Keratinocyte (primary cell): ENCODE measurements around the gene C2CD3. TPM values are rescaled to one million over a fixed set of nuclear protein-coding genes. Genes with fewer than 3 reads are reported as not detected.

Source experiments
- DNase-seq: peaks from one replicate; pipeline ENCODE4 v3.0.0-alpha.2; 2011; ENCODE audit warnings: low read depth, missing footprints, low spot score
- FAIRE-seq: peaks from 2 replicates; lab custom pipeline; 2011; peaks lifted over from hg19 to GRCh38; lab: Jason Lieb, UNC
- H2AFZ ChIP-seq: 2 replicates; pipeline ENCODE4 v1.6.0; 2012; ENCODE audit warnings: low read length, control low read depth, inconsistent platforms; ENCODE audit not compliant: control insufficient read depth
- H3K27ac ChIP-seq: 2 replicates; pipeline ENCODE4 v1.5.1; 2011; ENCODE audit warnings: low read length; ENCODE audit not compliant: control insufficient read depth, insufficient read depth
- H3K27me3 ChIP-seq: 3 replicates; pipeline ENCODE4 v1.6.0; 2011; ENCODE audit warnings: low read length; ENCODE audit not compliant: control insufficient read depth, insufficient read depth; ENCODE audit errors: extremely low read depth
- H3K36me3 ChIP-seq, 2 experiments: 2 replicates in 1 of 2; 3 replicates in 1 of 2; pipeline ENCODE4 v1.5.1; 2011; ENCODE audit warnings: low read length in 2 of 2, mild to moderate bottlenecking in 1 of 2; ENCODE audit not compliant: control insufficient read depth in 2 of 2, insufficient read depth in 2 of 2; ENCODE audit errors: extremely low read depth in 1 of 2
- H3K4me1 ChIP-seq: 3 replicates; pipeline ENCODE4 v1.5.1; 2011; ENCODE audit warnings: low read length; ENCODE audit not compliant: control insufficient read depth, insufficient read depth; ENCODE audit errors: extremely low read depth
- H3K4me2 ChIP-seq: 3 replicates; pipeline ENCODE4 v1.6.0; 2011; ENCODE audit warnings: low read depth, low read length; ENCODE audit not compliant: control insufficient read depth, insufficient read depth; ENCODE audit errors: extremely low read depth
- H3K4me3 ChIP-seq, 3 experiments: fragments of 200-600 bp in 1 of 3; sonication (generic) in 1 of 3; 2 replicates in 2 of 3; 3 replicates in 1 of 3; pipeline ENCODE4 v1.5.1; 2011 to 2016; ENCODE audit warnings: low read length in 3 of 3, mild to moderate bottlenecking in 3 of 3, control low read depth in 2 of 3, inconsistent platforms in 1 of 3, low read depth in 1 of 3, mixed read lengths in 1 of 3, mixed run types in 1 of 3, moderate library complexity in 1 of 3; ENCODE audit not compliant: control insufficient read depth in 2 of 3, insufficient read depth in 2 of 3; ENCODE audit errors: extremely low read depth in 1 of 3
- H3K79me2 ChIP-seq: 2 replicates; pipeline ENCODE4 v1.6.0; 2012; ENCODE audit warnings: low read length; ENCODE audit not compliant: control insufficient read depth, insufficient read depth
- H3K9ac ChIP-seq: 3 replicates; pipeline ENCODE4 v1.6.0; 2011; ENCODE audit warnings: low read length; ENCODE audit not compliant: control insufficient read depth, insufficient read depth; ENCODE audit errors: extremely low read depth
- H3K9me1 ChIP-seq: 3 replicates; pipeline ENCODE4 v1.6.0; 2011; ENCODE audit warnings: low read length; ENCODE audit not compliant: control insufficient read depth, insufficient read depth; ENCODE audit errors: extremely low read depth
- H3K9me3 ChIP-seq: 2 replicates; pipeline ENCODE4 v1.5.1; 2012; ENCODE audit warnings: low read depth, low read length; ENCODE audit not compliant: control insufficient read depth
- H4K20me1 ChIP-seq: 3 replicates; pipeline ENCODE4 v1.6.0; 2011; ENCODE audit warnings: low read length; ENCODE audit not compliant: control insufficient read depth, insufficient read depth; ENCODE audit errors: extremely low read depth
- EZH2 ChIP-seq: IDR thresholded peaks from one replicate; pipeline ENCODE4 v1.6.1; 2012; ENCODE audit warnings: inconsistent platforms, mild to moderate bottlenecking, low read length, moderate library complexity
- dilution Hi-C: fragments of 300-500 bp; cut with MboI; formaldehyde crosslinking; loops from one replicate; pipeline ENCODE4 v1.7.0; 2020; ENCODE audit warnings: low sequenced_read_pairs; ENCODE audit not compliant: extremely low pct_ligation_motif_present
- polyA plus RNA-seq, 5 experiments: library from polyadenylated mRNA; depleted of rRNA in 3 of 5; stranded (reverse) in 3 of 5; stranded (forward) in 1 of 5; unstranded in 1 of 5; fragments of >200 nt; gene quantifications; 1 replicate in 1 of 5; 2 replicates in 3 of 5; 3 replicates in 1 of 5; pipeline versions ENCODE4 v1.2.1 to v1.2.3, GENCODE V29; 2011 to 2012; ENCODE audit warnings: missing spikeins in 2 of 5, low read depth in 1 of 5, low replicate concordance in 1 of 5
- TF ChIP-seq, protein P1 (sequence below), 3 experiments: IDR thresholded peaks in 1 of 3; conservative IDR thresholded peaks in 1 of 3; optimal IDR thresholded peaks in 1 of 3; 2 replicates in 2 of 3; 3 replicates in 1 of 3; pipeline versions ENCODE3 to v1.5.1; 2011; ENCODE audit warnings: low read length in 3 of 3, mild to moderate bottlenecking in 3 of 3, moderate library complexity in 2 of 3, control low read depth in 1 of 3, inconsistent platforms in 1 of 3; ENCODE audit not compliant: insufficient read depth in 2 of 3; ENCODE audit errors: extremely low read depth in 1 of 3

The C2CD3 gene
- polyA plus RNA-seq, 1 donor (not counting 4 experiments of a cell fraction or from before 2014, with no cell fraction given), result 9.8 TPM

DNA sequence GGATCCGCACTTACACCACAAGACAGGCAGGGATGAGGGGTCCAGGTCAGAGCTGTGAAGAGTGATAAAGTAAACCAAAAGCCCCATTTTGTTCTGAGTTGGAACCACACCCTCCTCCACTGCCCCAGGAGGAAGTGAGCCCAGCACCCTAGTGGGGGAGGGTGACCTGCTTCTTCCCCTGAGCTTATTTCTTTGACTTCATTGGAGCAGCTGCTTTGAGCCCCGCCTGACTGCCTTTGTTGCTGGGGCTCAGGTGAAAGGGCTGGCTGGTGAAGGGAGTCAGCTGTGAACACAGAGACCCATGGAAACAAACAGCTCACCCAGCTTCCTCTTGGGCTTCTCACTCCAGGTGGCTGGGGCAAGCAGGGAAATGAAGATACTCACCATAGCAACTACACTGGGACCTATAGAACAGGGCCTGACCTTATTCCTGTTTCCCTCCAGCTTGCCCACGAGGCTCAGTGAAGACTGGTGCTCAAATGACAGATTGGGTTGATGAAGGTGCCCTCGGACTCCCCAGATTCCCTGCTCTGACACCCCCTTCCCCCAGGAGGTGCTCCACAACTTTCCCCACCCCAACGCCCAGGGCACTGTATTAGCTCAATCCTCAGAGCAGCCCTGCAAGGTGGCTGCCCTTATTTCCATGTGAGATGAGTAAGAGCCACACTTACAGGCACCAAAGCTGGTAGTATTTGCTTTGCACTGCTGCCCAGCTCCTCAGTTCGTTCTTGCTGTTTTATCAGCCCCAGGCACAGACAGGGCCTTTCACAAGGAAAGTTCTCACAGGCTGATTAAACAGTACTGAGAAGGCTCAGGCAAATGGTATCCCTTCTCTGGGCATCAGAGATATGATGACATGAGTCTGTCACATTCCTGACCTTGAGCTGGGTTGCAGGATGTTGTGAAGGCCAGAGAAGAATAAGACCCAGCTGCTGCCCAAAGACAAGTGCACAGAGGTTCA is 190.5 kb downstream of the C2CD3 start:
- Histone ChIP-seq H3K27me3 (peaks cover 3% of the 10 kb centered on the region), H3K9me3 (no peaks in the 10 kb centered on the region), H3K4me2 (no peak overlapping the region), H3K36me3 (no peaks in the 10 kb centered on the region), H3K9me1 (no peaks in the 10 kb centered on the region), H3K9ac (no peak overlapping the region), H3K79me2 (no peaks in the 10 kb centered on the region), H4K20me1 (no peaks in the 10 kb centered on the region), H3K4me1 (peaks cover 9% of the 10 kb centered on the region), H3K27ac (no peak overlapping the region), H3K4me3 (no peak overlapping the region), H2AFZ (peak overlapping the region; percentile 2)
- FAIRE-seq (no peak), DNase-seq (no peak)
- dilution Hi-C loops, result no loop called here
- TF ChIP-seq, protein P1, sequence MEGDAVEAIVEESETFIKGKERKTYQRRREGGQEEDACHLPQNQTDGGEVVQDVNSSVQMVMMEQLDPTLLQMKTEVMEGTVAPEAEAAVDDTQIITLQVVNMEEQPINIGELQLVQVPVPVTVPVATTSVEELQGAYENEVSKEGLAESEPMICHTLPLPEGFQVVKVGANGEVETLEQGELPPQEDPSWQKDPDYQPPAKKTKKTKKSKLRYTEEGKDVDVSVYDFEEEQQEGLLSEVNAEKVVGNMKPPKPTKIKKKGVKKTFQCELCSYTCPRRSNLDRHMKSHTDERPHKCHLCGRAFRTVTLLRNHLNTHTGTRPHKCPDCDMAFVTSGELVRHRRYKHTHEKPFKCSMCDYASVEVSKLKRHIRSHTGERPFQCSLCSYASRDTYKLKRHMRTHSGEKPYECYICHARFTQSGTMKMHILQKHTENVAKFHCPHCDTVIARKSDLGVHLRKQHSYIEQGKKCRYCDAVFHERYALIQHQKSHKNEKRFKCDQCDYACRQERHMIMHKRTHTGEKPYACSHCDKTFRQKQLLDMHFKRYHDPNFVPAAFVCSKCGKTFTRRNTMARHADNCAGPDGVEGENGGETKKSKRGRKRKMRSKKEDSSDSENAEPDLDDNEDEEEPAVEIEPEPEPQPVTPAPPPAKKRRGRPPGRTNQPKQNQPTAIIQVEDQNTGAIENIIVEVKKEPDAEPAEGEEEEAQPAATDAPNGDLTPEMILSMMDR (optimal IDR thresholded peaks at IDR 0.05 in 1 of 3, IDR thresholded peaks at IDR 0.05 in 1 of 3, conservative IDR thresholded peaks at IDR 0.05 in 1 of 3; ENCODE audit: extremely low read depth in 1 of 3, insufficient read depth in 2 of 3, low read length in 3 of 3), result no peak
- no peak for TF ChIP-seq EZH2

DNA sequence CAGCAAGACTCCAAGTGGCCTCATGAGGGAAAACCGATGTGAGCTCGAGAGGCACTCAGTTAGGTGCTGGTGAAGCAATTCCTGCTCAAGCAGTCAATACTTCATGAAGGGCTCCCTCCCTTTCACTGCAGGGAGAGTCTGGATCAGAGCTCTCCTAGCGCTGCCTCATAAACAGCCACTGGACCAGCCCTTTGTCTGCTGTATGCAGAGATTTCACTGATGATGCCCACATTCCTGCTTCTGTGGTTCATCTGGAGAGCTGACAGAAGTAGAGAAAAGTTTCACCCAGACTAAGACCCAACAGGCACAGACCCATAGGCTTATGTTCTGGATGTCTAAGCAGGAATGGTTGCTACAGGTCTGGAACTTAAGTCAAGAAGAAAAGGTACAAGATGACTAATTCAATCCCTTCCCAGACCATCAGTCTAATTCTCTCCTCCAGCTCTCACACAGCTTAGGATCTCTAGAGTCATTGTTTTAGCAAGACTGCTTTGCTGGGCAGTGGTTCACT is 192.2 kb downstream of the C2CD3 start:
- Histone ChIP-seq H3K9me3 (no peaks in the 10 kb centered on the region), H3K9ac (no peak overlapping the region), H3K9me1 (no peaks in the 10 kb centered on the region), H3K27me3 (peaks cover 3% of the 10 kb centered on the region), H3K79me2 (no peaks in the 10 kb centered on the region), H3K4me2 (no peak overlapping the region), H2AFZ (no peak overlapping the region), H3K4me1 (peaks cover 16% of the 10 kb centered on the region), H3K36me3 (no peaks in the 10 kb centered on the region), H4K20me1 (no peaks in the 10 kb centered on the region), H3K4me3 (no peak overlapping the region), H3K27ac (no peak overlapping the region)
- TF ChIP-seq, protein P1 (optimal IDR thresholded peaks at IDR 0.05 in 1 of 3, IDR thresholded peaks at IDR 0.05 in 1 of 3, conservative IDR thresholded peaks at IDR 0.05 in 1 of 3; ENCODE audit: extremely low read depth in 1 of 3, insufficient read depth in 2 of 3, low read length in 3 of 3), result no peak
- TF ChIP-seq EZH2, result no peak
- dilution Hi-C loops, result no loop called here
- FAIRE-seq (no peak), DNase-seq (no peak)
